ENCODE data around the gene LSR.

The LSR gene

GRCh38 chr19:35249146-35249847, 495 bp downstream of the LSR start:
- no peak for DNase-seq

GRCh38 chr19:35249848-35250711, 1.3 kb downstream of the LSR start:
- no peak for DNase-seq

DNA sequence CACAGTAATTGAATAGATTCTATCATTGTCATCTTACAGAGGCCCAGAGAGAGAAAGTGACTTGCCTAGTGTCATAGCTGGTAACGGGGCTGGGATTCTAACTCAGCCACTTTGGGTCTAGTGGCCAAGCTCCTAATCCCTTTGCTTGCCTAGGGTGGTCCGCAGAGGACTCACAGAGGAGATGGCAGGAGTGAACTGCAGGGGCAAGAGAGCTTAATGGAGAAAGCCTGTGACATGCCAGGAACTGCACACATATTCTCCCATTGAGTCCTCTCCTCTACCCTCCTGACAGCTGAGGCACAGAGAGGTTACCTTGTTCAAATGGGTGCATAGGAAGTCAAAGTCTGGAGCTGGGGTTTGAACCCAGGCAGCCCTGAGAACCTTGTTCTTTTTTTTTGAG, 2.7 kb downstream of the LSR start:
- DNase-seq = no peak

GRCh38 chr19:35253316-35254286, 4.8 kb downstream of the LSR start:
- DNase-seq = peak in 1 of 2 experiments; percentile 33

- DNase-seq = no peak
Observed at GRCh38 chr19:35254341-35255297, 5.8 kb downstream of the LSR start.

GRCh38 chr19:35256566-35256965, 7.8 kb downstream of the LSR start:
- DNase-seq = no peak

- DNase-seq = no peak
Observed at GRCh38 chr19:35257113-35257461, 8.3 kb downstream of the LSR start.

DNA sequence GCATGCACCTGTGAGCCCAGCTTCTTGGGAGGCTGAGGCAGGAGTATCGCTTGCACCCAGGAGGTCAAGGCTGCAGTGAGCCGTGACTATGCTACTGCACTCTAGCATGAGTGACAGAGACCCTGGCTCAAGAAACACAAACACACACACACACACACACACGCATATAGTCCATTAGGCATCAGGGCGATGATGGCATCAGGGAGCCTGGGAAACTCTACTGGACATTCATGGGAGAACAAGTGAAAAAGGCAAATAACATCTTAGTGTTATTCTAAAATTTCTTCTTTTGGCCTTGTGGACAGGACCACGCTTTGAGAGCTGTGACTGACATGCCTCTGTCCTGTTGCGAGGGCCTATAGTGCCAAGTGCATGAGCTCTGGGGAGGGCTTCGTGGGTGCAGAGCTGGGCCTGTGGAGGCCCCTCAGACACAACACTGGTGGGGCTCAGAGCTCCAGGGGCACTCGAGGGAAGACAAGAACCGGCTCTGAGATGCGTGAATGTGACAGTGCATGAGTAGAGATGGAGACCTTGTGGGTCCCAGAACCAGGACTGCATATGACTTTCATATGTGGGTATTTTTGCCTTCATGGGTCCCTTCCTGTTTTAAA, 12.0 kb downstream of the LSR start:
- no peak for DNase-seq

GRCh38 chr19:35261356-35262100, 12.7 kb downstream of the LSR start:
- no peak for DNase-seq

- DNase-seq = no peak
Observed at GRCh38 chr19:35262101-35262761, 13.4 kb downstream of the LSR start.

- DNase-seq = no peak
Observed at GRCh38 chr19:35264268-35265125, 15.7 kb downstream of the LSR start.

DNA sequence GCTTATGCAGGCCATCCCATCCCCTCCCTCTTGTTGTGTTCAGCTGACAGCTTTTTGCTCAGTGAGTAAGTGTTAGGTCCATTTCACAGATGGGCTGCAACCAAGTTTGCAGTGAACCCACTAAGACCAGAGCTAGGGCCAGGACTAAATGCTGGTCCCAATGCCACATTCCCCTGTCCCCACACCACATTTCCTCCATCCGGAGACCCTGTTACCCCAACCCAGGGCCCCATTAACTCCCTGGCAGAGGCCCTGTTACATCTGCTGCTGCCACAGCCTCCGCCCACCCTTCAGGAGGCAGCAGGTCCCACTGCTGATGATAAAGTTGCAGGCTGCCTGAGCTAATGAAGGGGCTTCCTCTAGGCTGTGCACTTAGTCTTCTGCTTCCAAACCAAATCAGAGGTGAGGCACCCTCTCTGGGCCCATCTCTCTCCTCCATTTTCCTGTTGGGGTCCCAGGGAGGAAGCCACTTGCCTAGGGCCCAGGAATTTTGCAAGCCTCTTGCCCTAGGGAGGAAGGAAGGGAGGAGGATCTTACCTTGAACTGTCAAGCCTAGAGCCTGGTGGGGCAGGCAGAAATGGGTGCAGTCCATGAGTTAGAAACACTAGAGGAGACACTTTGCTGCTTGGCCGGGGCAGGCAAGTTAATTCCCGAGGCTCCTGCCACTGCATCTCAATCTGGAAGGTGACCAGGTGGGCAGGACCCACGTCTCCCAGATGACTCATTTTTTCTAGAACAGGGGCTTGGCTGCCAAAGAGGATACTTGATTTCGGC, 16.5 kb downstream of the LSR start:
- no peak for DNase-seq

DNA sequence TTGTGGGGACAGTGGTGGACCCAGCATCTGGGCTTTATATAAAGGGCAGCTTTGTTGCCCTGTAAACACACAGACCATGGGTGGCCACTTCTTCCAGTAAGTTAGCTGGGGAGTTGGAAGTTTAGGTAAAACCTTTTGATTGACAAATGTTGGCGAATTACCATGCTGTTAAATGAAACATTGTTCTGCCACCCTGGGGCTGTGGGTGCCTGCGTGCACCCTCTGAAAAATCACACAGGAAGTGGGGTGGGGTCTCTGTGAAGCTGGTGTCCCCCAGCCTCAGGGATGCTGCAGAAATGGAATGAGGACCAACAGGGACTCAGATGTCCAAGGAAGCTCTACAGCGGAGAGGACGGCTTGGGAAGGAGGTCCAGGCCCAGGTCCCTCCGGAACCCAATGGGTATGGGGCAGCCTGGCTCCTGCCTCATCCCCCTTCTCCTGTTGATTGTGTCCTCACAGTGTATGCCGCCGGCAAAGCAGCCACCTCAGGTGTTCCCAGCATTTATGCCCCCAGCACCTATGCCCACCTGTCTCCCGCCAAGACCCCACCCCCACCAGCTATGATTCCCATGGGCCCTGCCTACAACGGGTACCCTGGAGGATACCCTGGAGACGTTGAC, 17.2 kb downstream of the LSR start:
- no peak for DNase-seq

GRCh38 chr19:35266520-35267352, 17.9 kb downstream of the LSR start:
- no peak for DNase-seq

DNA sequence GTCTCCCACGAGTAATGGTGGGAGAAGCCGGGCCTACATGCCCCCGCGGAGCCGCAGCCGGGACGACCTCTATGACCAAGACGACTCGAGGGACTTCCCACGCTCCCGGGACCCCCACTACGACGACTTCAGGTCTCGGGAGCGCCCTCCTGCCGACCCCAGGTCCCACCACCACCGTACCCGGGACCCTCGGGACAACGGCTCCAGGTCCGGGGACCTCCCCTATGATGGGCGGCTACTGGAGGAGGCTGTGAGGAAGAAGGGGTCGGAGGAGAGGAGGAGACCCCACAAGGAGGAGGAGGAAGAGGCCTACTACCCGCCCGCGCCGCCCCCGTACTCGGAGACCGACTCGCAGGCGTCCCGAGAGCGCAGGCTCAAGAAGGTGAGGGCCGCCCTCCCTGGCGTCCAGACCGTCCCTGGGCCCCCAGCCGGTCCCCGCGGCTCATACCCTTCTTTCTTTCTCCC, 18.6 kb downstream of the LSR start:
- DNase-seq = no peak

GRCh38 chr19:35267818-35268535, 19.2 kb downstream of the LSR start:
- peak; percentile 57 to 66 for DNase-seq

All from NCI-H2081 (cell line).